ENCODE results near the gene SH3BGRL2.

GRCh38 chr6:79724816-79725215 lies 93.7 kb downstream of the SH3BGRL2 start:
- TF ChIP-seq CTCF (optimal IDR thresholded peaks at IDR 0.05 in 1 of 3, IDR thresholded peaks at IDR 0.05 in 1 of 3, conservative IDR thresholded peaks at IDR 0.05 in 1 of 3; ENCODE audit: extremely low read depth in 1 of 3, insufficient read depth in 2 of 3, low read length in 3 of 3): no peak
- no peak for TF ChIP-seq EZH2 (IDR thresholded peaks at IDR 0.05; ENCODE audit: low read length)
